Suprapubic skin (tissue), 4 donors: ENCODE results near the gene HLA-F. TPM values are rescaled to one million over a fixed set of nuclear protein-coding genes. Genes with fewer than 3 reads are reported as not detected.

ENCODE experiments used
- DNase-seq, 2 donors: peaks; one replicate each; pipeline ENCODE4 v3.0.0-alpha.2; 2019; ENCODE audit warnings: low spot score in 2 of 2
- H3K27ac ChIP-seq: fragments of 200-600 bp; sonication (generic); one replicate; pipeline ENCODE4 v1.5.1; 2019
- H3K27me3 ChIP-seq: fragments of 200-600 bp; sonication (generic); one replicate; pipeline ENCODE4 v1.5.1; 2019
- H3K36me3 ChIP-seq: fragments of 200-600 bp; sonication (generic); one replicate; pipeline ENCODE4 v1.5.1; 2019
- H3K4me1 ChIP-seq: fragments of 200-600 bp; sonication (generic); one replicate; pipeline ENCODE4 v1.5.1; 2019
- H3K4me3 ChIP-seq: fragments of 200-600 bp; sonication (generic); one replicate; pipeline ENCODE4 v1.5.1; 2019; ENCODE audit warnings: mild to moderate bottlenecking
- H3K9me3 ChIP-seq: fragments of 200-600 bp; sonication (generic); one replicate; pipeline ENCODE4 v1.5.1; 2019
- CTCF ChIP-seq, 2 donors: fragments of 200-600 bp in 1 of 2; fragments of 450-650 bp in 1 of 2; sonication (generic) in 1 of 2; IDR thresholded peaks; one replicate each; pipeline ENCODE4 v1.5.1; 2016 to 2019; ENCODE audit warnings: antibody characterized with exemption in 2 of 2, mild to moderate bottlenecking in 1 of 2, moderate library complexity in 1 of 2
- EP300 ChIP-seq: sonication (generic); formaldehyde crosslinking; IDR thresholded peaks from one replicate; pipeline ENCODE4 v1.6.1; 2017; ENCODE audit warnings: antibody characterized with exemption
- POLR2A ChIP-seq, 2 donors: fragments of 450-650 bp; IDR thresholded peaks; one replicate each; pipeline ENCODE4 v1.6.1; 2017; ENCODE audit warnings: antibody characterized with exemption in 2 of 2, mild to moderate bottlenecking in 2 of 2, moderate library complexity in 2 of 2
- POLR2AphosphoS5 ChIP-seq, 3 donors: sonication (generic); formaldehyde crosslinking; IDR thresholded peaks; one replicate each; pipeline ENCODE4 v1.6.1; 2017; ENCODE audit warnings: antibody characterized with exemption in 3 of 3
- WGBS: methylation state at CpG from one replicate; pipeline ENCODE4 v1.1.5; 2018; 5-methylcytosine and 5-hydroxymethylcytosine counted together
- total RNA-seq, 4 donors: library from RNA; depleted of rRNA; stranded (reverse); fragments of >200 nt; gene quantifications; one replicate each; pipeline ENCODE4 v1.1.0, GENCODE V29; 2016

The HLA-F gene
- total RNA-seq, 4 donors from 2014 or later: 25.6 to 162 (median 62.2) TPM

- Histone ChIP-seq H3K9me3 (no peaks in the 10 kb centered on the region), H3K4me1 (peaks cover 23% of the 10 kb centered on the region), H3K4me3 (no peak overlapping the region), H3K36me3 (no peaks in the 10 kb centered on the region), H3K27me3 (no peaks in the 10 kb centered on the region), H3K27ac (no peak overlapping the region)
- peak in 1 of 2 donors; percentile 63 for DNase-seq
- WGBS: 89% methylated on average over 16 of the region's 16 CpGs
- TF ChIP-seq CTCF (IDR thresholded peaks at IDR 0.05) (no peak), EP300 (no peak), POLR2AphosphoS5 (IDR thresholded peaks at IDR 0.05) (no peak)
These were observed 23.8 kb downstream of the HLA-F start for GRCh38 chr6:29746846-29747687.

GRCh38 chr6:29747688-29748250 is 24.5 kb downstream of the HLA-F start:
- no peak overlapping the region for H3K27ac ChIP-seq

DNA sequence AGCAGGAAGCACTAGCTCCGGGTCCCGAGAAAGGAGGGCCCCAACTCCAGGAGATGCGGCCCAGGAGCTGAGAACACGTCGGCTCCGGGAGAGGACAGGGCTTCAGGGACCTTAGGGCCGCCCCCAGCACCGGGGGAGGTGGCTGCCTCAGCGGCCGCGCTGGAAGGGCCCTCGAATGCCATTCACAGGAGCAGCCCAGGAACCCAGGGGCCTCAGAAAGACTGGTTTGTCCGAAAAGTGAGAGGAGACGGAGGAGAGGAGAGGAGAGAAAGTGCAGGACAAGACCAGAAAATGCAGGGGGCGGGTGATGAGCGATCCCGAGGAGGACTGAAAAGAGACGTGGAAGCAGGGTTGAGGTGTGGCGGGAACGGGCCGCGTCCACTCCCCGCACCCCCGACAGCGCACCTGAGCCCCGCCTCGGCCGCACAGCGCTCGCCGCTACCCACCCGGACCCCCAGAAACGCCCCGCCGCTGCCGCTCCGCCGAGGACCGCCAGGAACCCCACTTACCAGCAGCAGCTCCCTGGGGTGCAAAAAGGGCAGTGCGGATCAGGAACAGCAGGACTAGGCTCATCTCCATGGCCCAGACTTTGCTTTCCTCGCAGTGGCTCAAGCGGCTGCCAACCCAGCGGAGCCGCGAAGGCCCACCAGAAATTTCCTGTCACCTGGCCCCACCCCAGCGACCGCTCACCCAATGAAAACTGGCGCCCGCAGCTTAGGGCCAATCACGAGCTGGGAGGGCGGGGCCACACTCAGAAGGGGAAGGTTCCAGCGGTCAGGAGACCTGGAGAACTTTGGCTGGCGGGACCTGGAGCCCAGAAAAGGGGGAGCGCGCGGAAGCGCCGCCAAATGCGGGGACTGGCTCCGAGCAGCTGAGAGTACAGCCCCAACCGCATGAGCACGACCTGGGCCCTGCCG is 25.4 kb downstream of the HLA-F start:
- Histone ChIP-seq H3K9me3 (no peaks in the 10 kb centered on the region), H3K36me3 (no peaks in the 10 kb centered on the region), H3K27me3 (no peaks in the 10 kb centered on the region), H3K4me1 (peaks cover 33% of the 10 kb centered on the region), H3K27ac (peak overlapping the region; percentile 3), H3K4me3 (peak overlapping the region; percentile 69)
- DNase-seq: peak; percentile 95 to 98
- TF ChIP-seq POLR2A (IDR thresholded peaks at IDR 0.05): no peak
- no peak for TF ChIP-seq CTCF (IDR thresholded peaks at IDR 0.05)
- TF ChIP-seq POLR2AphosphoS5 (IDR thresholded peaks at IDR 0.05): no peak
- no peak for TF ChIP-seq EP300
- WGBS: under 1% methylated on average over 54 of the region's 63 CpGs

More at GRCh38 chr6:29747688-29748250, 24.5 kb downstream of the HLA-F start:
- Histone ChIP-seq H3K36me3 (no peaks in the 10 kb centered on the region), H3K9me3 (no peaks in the 10 kb centered on the region), H3K4me1 (peaks cover 26% of the 10 kb centered on the region), H3K4me3 (peak overlapping the region; percentile 69), H3K27me3 (no peaks in the 10 kb centered on the region)
- no peak for TF ChIP-seq POLR2A (IDR thresholded peaks at IDR 0.05)
- no peak for TF ChIP-seq CTCF (IDR thresholded peaks at IDR 0.05)
- no peak for TF ChIP-seq EP300
- 91% methylated on average over 8 of the region's 8 CpGs for WGBS
- DNase-seq: no peak

DNA sequence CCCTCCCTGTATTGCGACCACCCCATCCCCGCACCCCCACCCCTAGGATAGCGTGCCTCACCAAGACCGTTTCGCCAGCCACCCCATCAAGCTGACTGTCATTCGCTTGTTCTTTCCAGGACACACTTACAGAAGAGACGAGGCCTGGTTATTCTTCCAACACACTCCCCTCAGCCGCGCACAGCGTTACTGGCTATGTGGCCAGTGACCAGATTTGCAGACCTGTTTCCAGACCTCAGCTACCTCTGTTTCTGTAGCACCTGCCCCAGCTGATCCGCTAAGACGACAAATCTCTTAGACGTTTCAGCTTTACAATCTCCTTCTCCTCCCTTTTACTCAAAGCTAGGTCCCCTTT is 26.1 kb downstream of the HLA-F start:
- Histone ChIP-seq H3K27ac (peak overlapping the region; percentile 3), H3K27me3 (no peaks in the 10 kb centered on the region), H3K4me1 (peaks cover 34% of the 10 kb centered on the region), H3K9me3 (no peaks in the 10 kb centered on the region), H3K4me3 (peak overlapping the region; percentile 69), H3K36me3 (no peaks in the 10 kb centered on the region)
- TF ChIP-seq CTCF (IDR thresholded peaks at IDR 0.05): no peak
- no peak for TF ChIP-seq POLR2AphosphoS5 (IDR thresholded peaks at IDR 0.05)
- TF ChIP-seq EP300: no peak
- TF ChIP-seq POLR2A (IDR thresholded peaks at IDR 0.05): no peak
- no peak for DNase-seq
- 9% methylated on average over 12 of the region's 13 CpGs for WGBS
